IPS DF 4.7 (cell line): ENCODE results near the gene STIP1.
"Not testable (repeated sequence)": the region's sequence is repeated elsewhere in the genome, so short reads cannot be mapped to it uniquely, and the experiment has no call there.

ENCODE experiments used
- DNase-seq: peaks from one replicate; pipeline ENCODE4 v3.0.0-alpha.2; 2013; ENCODE audit warnings: low spot score; ENCODE audit errors: extremely low read depth

STIP1 gene

DNA sequence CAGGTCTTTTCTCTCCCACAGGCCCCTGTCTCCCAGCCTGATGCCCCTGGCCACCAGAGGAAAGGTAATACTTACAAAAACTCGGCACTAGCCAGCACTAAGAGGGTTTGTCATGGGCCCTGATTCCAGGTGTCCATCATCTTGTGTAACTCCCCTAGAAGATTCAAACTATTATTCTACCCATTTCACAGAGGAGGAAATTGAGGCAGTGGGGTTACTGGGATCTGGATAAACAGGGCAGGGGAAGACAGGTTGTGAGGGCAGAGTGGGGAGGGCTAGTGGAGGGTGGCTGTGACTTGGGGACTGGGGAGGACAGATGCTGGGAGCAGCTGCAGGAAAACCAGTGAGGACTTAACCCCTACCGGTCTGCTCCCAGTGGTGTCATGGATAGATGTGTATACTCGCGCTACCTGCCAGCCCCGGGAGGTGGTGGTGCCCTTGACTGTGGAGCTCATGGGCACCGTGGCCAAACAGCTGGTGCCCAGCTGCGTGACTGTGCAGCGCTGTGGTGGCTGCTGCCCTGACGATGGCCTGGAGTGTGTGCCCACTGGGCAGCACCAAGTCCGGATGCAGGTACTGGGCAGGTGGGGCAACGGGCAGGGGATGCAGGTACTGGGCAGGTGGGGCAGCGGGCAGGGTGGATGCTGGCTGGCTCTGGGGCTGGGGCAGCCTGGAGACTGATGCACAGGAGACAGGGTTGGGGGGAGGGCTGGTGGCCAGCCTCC, 49.6 kb downstream of the STIP1 start:
- no peak for DNase-seq

DNA sequence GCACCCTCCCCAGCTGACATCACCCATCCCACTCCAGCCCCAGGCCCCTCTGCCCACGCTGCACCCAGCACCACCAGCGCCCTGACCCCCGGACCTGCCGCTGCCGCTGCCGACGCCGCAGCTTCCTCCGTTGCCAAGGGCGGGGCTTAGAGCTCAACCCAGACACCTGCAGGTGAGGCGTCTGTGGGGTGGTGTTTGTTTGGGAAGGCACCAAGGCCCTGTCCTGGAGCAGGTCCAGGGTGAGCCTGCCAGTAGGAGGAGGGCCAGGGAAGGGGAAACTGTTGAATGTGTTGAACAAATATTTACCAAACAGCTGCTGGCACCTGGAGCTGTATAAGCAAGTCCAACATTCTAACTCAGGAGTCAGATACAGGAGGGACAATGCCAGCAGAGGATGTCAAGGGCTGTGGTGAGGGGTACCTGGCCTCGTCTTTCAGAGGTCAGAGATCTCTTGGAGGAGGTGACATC, 51.5 kb downstream of the STIP1 start:
- DNase-seq, result no peak

DNA sequence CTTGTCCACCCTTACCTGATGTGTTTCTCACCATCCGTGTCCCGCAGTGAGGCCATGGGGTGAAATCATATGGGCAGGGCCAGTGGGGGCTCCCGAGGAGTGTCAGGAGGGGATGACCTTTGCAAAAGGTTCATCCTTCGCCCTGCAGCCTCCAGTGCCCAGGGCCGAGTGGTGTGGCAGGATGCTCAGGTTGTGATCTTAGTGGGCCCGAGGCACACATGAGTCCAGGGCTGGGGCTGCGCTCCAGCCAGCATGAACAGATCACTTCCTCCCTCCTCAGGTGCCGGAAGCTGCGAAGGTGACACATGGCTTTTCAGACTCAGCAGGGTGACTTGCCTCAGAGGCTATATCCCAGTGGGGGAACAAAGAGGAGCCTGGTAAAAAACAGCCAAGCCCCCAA, 52.1 kb downstream of the STIP1 start:
- DNase-seq, result no peak

DNA sequence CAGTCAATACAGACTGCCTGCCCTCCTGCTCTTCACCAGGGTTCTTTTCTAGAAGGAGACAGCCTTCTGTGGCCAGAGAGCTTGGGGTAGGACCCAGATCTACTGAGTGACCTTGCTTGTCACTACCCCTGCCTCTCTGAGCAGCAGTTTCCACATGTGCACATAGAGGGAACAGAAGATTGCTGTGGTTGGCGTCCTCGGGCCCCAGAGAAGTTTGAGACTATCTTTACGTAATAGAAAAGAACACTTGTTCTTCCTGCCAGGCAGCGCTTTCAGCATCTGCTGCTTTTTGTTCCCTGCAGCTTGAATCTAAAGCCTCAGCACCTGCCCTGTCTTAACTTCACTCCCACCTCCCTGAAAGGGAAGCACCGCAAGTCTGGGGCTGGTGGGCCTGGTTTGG, 53.0 kb downstream of the STIP1 start:
- no peak for DNase-seq

DNA sequence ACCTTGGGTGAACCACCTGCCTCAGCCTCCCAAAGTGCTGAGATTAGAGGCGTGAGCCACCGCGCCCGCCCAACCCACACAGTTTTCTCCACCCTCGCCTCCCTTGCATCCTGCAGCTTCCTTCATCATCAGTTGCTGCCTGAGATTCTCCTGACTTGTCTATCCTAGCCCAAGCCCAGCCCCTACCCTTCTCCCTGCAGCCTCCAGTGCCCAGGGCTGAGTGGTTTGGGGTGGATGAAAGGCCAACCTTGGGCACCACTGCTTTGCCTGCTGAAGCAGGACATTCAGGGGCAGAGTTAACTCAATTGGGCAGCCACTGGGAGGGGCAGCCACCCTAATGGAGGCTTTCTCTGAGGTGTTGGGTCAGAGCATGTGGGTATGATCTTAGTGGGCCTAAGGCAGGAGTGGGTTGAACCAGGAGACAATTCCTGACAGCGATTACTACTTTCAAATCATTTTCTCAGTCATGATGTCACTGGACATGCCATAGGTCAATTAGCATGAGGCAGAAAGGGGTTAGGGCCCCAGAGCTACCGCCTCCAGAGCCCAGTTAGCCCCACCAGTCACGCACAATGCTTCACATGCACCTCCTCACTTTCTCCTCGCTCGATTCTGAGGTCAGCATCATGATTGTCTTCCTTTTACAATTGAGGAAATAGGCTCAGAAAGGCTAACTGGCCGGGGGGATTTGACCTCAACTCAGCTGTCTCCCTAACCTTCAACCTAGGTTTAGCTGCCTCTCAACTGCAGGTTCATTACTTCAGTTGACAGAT, 53.9 kb downstream of the STIP1 start:
- no peak for DNase-seq

DNA sequence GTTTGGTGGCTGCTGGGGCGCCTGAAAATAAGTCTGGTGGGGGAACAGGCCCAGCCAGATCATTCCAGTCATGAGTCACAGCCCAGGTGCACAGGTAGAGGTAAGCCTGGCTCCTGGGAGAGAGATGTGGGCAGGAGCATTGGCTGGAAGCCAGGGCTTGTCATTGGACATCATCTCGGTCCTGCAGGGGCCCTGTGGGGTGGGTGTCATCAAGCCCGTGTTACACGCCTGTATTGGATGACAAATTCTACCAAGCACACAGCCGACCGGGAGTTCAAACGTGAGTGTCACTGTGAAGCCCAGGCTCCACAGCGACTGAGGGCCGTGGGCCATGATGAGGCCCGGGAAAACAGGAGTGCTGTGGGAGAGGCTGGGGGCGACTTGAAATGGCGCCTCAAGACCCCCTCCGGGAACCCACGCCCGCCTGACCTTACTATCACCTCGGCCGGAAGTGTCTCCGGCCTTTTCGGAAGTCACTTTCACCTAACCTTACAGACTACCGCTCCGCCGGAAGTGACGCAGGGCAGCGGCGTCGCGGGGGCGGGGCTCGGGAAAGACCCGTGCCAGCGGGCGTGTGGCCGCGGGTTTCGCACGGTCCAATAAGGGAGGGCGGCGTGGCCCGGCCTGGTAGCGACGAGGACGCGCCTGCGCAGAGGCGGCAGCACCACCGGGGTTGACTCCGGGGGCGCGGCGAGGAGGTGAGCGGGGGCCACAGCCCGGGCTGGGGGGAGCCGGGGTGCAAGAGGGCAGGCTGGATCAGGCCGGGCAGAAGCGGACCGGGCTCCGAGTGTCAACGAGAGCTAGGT, 54.7 kb downstream of the STIP1 start, which contains the start of gene FKBP2:
TSS of gene FKBP2 (plus strand) at position 661 of the 806 bp plus-strand sequence. CDS start 1,293 bp downstream, outside the sequence.
- DNase-seq, result no peak

DNA sequence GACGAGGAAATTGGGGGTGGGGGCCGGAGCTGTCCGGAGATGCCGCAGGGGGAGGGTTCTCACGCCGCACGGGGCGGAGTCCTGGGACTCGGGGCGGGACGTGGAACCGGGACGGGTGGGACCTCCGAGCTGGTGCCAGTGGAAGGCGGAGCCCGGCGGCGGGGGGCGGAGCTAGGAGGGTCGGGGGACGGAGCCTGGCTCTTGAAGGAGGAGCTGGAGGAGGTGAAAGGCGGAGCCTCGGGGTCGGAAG, 55.2 kb downstream of the STIP1 start:
- no peak for DNase-seq

DNA sequence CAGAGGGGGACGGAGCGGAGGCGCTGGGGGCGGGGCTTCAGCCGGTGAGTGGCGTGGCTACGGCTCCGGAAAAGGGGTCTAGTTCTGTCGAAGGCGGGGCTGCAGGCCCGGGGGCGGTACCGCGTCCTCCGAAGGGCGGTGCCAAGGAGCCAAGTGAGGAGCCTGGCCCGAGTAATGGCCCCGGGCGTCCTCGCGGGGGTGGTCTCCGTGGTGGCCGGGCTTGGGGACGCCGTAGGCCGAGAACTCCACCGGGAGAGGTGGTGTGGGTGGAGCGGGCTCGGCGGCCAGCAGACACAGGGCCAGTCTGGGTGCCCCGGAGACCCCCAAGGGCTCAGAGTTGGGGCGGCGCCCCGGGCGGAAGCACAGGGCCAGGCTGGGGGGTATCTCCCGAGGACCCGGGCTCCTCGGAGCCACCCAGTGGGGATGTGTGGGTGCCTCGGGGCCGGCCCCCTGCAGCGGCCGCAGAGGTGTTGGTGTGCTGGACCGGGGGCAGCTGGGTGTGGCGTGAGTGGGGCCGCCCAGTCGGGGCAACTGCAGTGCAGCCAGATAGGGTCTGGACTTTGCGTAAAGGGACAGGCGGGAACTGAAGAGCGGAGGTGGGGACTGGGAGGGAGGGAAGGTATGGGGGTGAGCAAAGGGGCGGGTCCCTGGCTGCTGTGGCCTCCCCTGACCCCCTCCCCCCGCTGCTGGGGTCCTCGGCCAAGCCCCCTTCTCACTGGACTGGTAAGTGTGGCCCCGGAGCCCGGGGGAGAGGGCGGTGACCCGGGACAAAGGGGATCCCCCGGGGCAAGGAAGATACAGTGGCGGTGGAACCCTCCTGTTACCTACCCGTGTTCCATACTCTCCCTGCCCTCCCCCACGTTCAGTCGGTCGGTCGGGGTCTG, 55.8 kb downstream of the STIP1 start:
- no peak for DNase-seq

DNA sequence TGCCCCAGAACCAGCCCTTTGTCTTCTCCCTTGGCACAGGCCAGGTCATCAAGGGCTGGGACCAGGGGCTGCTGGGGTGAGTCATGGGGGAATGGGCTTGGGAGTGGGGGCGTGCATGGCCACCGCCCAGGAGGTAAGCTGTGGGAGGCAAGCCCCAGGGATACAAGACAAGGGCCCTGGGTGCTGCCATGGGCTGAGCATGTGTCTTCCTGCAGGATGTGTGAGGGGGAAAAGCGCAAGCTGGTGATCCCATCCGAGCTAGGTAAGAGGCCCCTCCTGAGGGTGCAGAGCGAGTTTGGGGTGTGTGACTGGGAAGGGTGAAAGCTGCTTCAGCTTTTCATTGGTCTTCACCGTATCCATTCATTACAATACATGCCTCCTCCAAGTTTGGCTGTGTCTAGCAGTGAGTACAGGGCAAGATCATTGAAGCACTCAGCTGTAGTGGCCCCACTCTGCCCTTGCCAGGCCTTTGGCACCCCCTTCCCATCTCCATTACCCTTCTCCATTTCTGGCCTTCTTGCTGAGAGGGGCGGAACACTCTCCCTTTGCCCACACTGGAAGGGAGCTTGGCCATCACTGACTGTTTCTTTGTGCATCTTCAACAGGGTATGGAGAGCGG, 57.4 kb downstream of the STIP1 start:
- no peak for DNase-seq

DNA sequence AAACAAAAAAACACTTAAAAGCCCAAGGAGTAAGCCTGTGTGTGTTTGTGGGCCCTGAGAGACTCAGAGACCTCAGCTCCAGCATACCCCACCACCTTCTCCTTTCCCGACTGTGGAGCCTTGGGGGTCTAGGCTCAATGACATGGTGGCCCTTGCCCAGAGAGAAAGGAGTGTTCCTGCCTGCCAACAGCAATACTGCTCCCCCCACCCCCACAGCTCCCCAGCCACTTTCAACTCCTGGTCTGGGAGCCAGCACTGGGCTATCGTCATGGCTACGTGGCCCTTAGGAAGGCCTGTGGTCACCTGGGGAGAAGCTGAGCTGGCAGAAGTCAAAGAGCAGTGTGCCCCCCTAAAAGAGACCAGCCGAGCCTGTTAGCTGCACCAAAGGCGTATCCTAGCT, 58.1 kb downstream of the STIP1 start:
- no peak for DNase-seq

DNA sequence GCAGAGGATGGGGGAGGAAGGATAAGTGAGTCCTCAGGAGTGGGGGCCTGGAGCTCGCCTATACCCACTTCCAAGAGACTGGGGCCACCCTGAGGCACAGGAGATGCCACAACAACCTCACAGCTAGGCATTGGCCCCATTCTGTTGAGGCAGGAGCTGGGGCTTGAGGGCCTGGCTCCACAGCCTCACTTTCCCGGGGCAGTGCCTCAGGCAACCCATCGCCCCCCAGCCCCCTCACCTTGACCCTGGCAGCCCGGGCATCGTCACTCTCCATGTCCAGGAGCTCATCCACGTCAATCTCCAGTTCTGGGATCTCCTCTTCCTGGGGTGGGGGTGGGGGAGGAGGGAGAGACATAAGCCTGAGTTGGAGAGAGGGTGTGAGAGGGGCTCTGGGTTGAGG, 59.0 kb downstream of the STIP1 start:
- DNase-seq, result no peak

DNA sequence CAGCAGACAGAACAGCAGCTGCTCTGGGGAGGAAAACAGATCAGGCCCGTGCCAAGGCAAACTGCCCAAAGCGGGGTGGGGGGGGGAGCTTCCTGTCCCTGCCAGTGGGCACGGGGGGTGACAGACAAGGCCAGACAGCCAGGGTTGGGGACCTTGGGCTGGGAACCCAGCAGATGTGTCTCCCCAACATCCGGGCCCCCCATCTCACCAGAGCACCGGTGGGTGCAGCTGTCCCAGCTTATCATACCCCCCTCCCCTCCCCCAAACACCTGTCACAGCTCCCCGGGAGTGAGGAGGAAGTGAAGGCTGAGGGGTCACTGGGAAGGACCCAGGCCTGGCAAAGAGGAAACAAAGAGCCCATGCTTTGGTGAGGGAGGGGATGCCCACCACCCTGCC, 59.4 kb downstream of the STIP1 start:
- no peak for DNase-seq

DNA sequence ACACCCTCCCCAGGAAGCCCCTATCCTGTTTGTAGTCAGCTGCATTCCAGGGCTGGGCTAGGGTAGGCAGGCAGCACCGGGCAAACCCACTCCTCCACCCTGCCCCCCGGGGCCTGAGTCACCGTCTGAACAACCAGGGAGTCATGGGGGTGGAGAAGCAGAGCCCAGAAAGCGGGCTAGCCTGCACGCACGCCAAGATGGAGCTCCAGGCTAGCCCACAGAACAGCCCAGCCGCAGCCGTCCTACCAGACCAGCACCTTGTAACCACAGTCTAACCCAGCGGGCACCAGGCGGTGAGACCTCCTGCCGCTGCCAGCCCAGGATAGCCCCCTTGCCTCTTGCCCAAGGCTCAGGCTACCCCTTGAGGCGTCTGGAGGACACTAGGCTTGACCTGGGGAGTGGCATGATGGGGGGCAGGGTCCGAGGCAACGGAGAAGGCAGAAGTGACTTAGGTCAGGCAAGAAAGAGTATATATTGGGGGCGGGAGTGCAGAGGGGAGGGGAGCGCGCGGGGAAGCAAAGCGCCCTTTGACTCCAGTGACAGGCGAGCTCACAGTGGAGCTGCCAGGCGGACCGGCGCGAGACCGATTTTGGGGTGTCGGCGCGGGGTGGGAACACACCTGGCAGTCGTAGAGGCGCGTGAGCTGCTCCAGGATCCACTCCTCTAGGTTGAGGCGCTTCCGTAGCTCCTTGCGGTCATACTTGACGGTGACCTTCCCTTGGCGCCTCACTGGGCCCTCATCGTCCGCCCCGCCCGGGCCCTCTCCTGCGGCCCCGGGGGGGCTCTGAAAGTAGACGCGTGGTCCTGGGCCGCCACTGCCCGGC, 60.0 kb downstream of the STIP1 start:
- no peak for DNase-seq

DNA sequence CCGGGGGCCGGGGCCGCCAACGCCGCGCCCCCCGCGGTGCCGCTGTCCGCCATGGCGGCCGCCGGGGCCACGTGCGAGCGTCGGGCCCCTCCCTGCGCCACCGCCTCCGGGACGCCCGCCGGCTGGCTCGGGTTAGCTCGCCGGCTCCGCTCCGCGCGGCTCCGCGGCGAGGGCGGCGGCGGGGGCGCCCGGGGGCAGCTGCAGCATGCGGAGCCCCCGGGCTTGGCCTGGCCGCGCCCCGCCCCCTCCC, 60.6 kb downstream of the STIP1 start:
- DNase-seq, result not testable (repeated sequence)

DNA sequence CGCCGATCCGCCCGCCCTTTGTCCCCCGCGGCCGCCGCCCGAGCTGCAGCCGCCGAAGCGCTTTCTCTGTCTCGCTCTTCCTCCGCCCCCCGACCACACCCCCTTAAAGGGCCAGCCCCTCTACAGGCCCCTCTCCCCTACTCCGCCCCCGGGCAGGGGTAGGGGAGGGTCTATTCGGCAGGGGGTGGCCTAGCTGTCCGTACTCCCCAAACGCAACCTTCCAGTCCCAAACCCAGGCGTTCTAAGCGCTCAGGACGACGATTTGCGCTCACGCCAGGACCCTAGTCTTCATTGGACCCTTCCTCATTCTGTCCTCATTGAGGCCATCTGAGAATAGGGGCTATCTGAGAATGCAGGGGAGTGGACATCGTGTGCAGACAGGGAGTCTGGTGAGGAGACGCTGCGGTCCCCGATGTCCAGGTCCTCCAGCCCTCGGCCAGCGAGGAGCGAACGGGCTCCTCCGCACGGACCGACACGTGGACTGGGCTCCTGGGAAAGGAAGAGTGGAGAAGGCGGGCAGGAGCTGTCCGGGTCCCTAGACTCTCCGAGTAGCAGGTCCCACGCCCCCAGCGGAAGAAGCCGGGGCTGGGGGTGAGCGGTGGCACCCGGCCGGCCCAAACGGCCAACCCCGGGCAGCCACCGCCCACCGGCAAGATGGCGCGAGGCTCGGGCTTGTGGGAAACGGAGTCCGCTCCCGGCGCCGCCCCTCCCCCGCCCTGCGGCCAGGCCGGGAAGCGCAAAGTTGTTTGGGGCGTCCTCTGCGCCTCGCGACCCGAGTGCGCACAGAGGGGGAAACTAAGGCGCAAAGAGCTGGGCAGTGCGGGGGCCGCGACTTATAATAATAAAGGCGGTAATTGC, 61.1 kb downstream of the STIP1 start, which contains the start of gene PPP1R14B:
TSS of gene PPP1R14B (minus strand) at position 73 of the 858 bp plus-strand sequence. CDS start 270 bp downstream, outside the sequence.
- no peak for DNase-seq

DNA sequence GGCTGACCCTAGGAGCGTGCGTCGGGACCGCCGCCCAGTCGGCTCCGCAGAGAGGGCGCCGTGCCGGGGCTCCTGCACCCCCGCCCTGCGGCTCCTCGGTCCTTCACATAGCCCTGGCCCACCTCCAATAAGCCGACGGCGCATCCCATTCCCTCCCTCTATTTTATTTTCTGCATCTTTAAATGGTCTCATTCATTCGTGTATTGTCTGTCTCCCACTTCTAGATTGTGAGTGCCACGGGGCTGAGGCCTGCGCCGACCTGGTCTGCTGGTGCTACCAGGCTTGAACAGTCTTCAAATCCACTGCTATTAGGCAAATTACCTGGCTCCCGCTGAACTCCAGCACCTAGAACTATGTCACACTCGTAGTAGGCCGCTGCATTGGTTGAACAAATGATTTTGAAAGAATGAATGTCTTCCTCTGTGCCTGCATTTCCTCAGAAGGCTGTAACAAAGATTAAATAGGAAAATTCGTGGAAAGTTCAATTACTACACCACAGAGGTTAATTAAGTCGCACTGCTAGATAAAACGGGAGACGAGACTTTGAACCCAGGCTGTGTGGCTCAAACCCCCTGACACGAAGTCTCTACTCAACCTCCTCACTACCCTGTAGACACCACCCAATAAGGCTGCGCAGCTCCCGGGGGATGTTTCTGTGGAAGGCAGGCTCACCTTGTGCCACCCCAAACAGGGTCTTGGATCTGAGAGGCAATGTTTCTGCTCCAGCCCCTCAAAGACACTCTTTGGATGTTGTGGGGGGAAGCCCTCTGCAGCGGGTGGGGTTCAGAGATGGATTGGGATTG, 62.0 kb downstream of the STIP1 start:
- DNase-seq, result no peak

DNA sequence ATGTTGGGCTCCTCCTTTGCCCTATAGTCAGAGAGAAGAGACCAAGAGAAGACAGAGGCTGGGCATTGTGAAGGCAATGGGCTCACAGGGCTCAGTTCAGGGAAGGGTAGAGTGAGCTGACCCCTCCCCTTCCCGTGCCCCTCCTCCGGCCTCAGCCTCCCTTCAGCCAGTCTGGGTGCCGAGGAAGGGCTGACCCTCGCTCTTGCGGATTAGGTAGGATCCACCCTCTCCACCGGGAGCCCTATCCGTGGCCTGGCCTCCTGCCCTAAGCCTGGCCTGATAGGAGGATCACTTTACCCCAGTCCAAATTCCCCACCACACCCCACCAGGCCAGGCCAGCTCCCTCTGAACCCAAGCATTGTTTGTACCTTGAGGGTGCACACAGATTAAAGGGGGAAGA, 62.6 kb downstream of the STIP1 start:
- no peak for DNase-seq

DNA sequence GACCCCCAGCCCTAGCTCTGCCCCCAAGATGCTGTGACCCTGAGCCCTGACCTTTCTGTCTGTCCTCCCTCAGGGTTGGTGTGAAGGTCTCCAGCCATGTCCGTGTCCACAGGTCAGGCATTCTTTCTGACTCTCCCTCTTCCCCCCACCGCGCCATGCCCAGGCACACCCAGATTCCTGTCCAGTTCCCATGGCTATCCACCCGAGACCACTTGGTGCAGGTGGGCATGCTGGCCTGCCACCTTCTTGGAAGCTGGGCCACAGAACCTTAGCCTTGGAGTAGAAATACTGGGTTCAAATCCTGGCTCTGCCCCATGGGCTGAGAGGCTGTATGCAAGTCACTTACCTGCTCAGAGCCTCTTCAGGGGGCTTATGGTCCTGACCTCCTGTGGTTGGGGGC, 63.1 kb downstream of the STIP1 start:
- no peak for DNase-seq
